ENCODE measurements around the gene FCER2. TPM values are rescaled to one million over a fixed set of nuclear protein-coding genes. Genes with fewer than 3 reads are reported as not detected.
A peak's percentile ranks its signal among the peaks of the same experiment; 100 is the strongest.
"Not testable (repeated sequence)": the region's sequence is repeated elsewhere in the genome, so short reads cannot be mapped to it uniquely, and the experiment has no call there.

FCER2 gene
- not detected in 2 replicates for total RNA-seq

- TF ChIP-seq CTCF (conservative IDR thresholded peaks at IDR 0.05; ENCODE audit: low read depth, low read length) = no peak
- H3K4me3 ChIP-seq (ENCODE audit: low read depth, low read length) = no peak within 1 kb of the TSS
- DNase-seq (ENCODE audit: low read depth) = no peak
Observed at GRCh38 chr19:7701654-7702457, at the start of gene FCER2. Gene FCER2 (minus strand): TSS chr19:7702131. CDS start chr19:7699760, 2,371 bp downstream.

- no peak for TF ChIP-seq CTCF (conservative IDR thresholded peaks at IDR 0.05; ENCODE audit: low read depth, low read length)
Observed at GRCh38 chr19:7751157-7751783, 49.3 kb upstream of the FCER2 start.

GRCh38 chr19:7748756-7749155 lies 46.8 kb upstream of the FCER2 start:
- DNase-seq (ENCODE audit: low read depth) = no peak
- peak; percentile 51 for TF ChIP-seq CTCF (conservative IDR thresholded peaks at IDR 0.05; ENCODE audit: low read depth, low read length)
- H3K4me3 ChIP-seq (ENCODE audit: low read depth, low read length) = no peak overlapping the region

More at GRCh38 chr19:7751157-7751783, 49.3 kb upstream of the FCER2 start:
- no peak overlapping the region for H3K4me3 ChIP-seq (ENCODE audit: low read depth, low read length)
- no peak for DNase-seq (ENCODE audit: low read depth)

GRCh38 chr19:7748171-7748570 lies 46.2 kb upstream of the FCER2 start:
- no peak overlapping the region for H3K4me3 ChIP-seq (ENCODE audit: low read depth, low read length)
- TF ChIP-seq CTCF (conservative IDR thresholded peaks at IDR 0.05; ENCODE audit: low read depth, low read length) = no peak
- DNase-seq (ENCODE audit: low read depth) = no peak

- DNase-seq (ENCODE audit: low read depth) = no peak
- no peak for TF ChIP-seq CTCF (conservative IDR thresholded peaks at IDR 0.05; ENCODE audit: low read depth, low read length)
- no peak within 1 kb of the TSS for H3K4me3 ChIP-seq (ENCODE audit: low read depth, low read length)
Observed at GRCh38 chr19:7746903-7747884, 45.3 kb upstream of the FCER2 start, which contains the start of gene CD209. Gene CD209 (minus strand): TSS chr19:7747534. CDS start chr19:7747511, 23 bp downstream.

- H3K4me3 ChIP-seq (ENCODE audit: low read depth, low read length); DNase-seq (ENCODE audit: low read depth): not testable (repeated sequence)
Observed at GRCh38 chr19:7746306-7746705, 44.4 kb upstream of the FCER2 start.

Data from epithelial cell of proximal tubule (primary cell).